Stimulated activated CD8-positive, alpha-beta memory T cell treated with anti-CD3 and anti-CD28 coated beads, Interleukin-12 subunit alpha, Interleukin-12 subunit beta, amount 100 ng/mL, for 24 hours (primary cell): ENCODE data around the gene LIN28A.

Experiments used
- DNase-seq: peaks from one replicate; pipeline ENCODE4 v3.0.0-alpha.2; 2020; ENCODE audit errors: extremely low read depth

The LIN28A gene

GRCh38 chr1:26388791-26389445, 21.7 kb upstream of the LIN28A start:
- DNase-seq: no peak

DNA sequence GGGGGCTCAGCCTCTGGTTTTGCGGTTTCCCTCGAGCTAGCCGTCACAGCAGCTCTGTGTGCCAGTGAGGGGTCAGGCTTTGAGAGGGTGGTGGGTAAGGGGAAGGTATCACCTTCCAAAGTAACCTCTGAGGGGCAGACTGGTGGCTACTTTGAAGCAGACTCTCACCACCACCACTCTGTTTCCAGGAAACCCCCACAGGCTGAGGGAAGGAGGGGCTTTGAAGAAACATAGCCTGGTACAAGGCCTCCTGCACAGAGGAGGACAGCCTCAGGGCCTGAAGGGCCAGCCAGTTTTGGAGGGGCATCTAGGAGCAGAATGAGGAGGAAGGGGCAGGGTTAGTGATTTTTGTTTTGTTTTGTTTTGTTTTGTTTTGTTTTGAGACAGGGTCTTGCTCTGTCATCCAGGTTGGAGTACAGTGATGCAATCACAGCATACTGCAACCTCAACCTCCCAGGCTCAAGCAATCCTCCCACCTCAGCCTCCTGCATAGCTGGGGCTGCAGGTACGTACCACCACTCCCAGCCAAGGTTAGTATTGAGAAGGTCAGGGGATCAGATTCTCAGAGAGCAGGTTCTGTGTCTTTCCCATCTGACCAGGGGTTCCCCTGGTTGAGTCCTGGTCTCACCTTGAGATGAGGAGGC, 20.9 kb upstream of the LIN28A start:
- no peak for DNase-seq

- no peak for DNase-seq
These were observed 19.2 kb upstream of the LIN28A start for GRCh38 chr1:26391450-26391849.

GRCh38 chr1:26395754-26396153, 14.9 kb upstream of the LIN28A start:
- DNase-seq: no peak

GRCh38 chr1:26399034-26399433, 11.6 kb upstream of the LIN28A start:
- no peak for DNase-seq

- no peak for DNase-seq
These were observed 8.7 kb upstream of the LIN28A start for GRCh38 chr1:26401891-26402290.

DNA sequence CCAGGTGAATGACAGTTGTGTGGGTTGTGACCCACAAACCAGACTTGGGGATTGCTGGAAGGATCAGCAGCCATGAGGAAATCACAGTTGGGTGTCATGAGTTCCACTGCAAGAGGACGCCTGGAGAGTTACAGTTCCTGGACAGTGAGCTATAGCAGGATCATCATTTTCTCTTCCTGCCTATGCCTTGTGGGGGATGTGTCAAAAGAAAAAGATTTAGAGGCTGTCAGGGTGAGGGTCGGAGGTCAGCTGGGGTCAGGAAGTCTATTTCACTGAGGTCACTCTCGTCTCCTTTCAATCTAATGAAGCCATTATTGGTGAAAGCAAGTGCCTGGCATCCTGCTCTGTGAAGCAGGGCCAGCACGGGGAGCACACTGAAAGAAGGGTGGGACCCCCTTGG, 7.0 kb upstream of the LIN28A start:
- no peak for DNase-seq

DNA sequence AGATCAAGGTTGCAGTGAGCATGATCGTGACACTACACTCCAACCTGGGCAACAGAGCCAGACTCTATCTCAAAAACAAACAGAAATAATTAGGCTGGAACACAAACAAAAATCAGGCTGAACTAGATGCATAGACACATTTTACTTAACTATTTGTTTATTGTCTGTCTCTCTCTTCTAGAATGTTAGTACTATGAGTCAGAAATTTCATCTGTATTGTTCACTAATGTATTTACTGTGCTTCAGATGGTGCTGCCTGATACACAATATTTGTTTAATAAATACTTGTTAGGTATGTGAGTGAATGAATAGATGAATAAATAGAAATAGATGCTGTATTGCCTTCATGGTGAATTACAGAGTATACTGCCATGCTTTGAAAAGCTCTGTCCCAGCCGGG, 6.0 kb upstream of the LIN28A start:
- no peak for DNase-seq

DNA sequence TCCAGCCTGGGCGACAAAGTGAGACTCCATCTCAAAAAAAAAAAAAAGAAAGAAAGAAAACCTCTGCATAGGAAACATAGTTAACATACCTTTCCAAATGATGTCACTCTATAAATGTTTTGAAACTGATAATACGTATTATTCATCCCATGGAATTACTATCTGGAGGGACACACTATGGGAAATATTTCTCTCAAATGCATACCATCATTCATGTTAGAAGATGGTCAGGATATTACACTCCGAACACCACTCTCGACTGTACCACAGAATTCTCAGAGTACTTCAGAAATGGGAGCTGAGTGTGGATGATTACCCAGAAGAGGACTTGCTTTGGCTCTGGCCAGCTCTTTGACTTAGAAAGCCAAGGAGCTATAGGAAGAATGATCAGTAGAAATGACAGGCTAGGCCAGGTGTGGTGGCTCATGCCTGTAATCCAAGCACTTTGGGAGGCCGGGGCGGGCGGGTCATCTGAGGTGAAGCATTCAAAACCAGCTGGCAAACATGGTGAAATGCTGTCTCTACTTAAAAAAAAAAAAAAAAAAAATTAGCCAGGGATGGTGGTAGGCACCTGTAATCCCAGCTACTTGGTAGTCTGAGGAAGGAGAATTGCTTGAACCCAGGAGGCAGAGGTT, 5.2 kb upstream of the LIN28A start:
- no peak for DNase-seq

DNA sequence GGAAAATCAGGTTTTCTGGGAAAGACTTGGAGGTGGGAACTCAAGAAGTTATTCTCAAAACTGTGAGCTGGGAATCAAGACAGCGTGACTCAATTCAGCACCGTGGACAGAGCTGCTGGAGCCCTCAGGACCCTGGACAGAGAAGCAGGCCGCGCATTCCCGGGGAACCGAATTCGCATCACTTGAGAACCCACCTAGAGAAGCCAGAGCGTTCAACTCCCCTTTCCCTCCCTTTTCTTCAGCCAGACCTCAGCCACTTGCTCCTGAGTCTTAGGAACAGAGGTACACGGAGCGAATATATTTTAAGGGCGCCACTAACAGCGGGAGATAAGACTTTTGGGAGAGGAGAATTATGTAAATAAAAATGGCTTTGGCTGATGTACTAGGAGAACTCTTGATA, 2.0 kb upstream of the LIN28A start:
- peak; percentile 32 for DNase-seq

DNA sequence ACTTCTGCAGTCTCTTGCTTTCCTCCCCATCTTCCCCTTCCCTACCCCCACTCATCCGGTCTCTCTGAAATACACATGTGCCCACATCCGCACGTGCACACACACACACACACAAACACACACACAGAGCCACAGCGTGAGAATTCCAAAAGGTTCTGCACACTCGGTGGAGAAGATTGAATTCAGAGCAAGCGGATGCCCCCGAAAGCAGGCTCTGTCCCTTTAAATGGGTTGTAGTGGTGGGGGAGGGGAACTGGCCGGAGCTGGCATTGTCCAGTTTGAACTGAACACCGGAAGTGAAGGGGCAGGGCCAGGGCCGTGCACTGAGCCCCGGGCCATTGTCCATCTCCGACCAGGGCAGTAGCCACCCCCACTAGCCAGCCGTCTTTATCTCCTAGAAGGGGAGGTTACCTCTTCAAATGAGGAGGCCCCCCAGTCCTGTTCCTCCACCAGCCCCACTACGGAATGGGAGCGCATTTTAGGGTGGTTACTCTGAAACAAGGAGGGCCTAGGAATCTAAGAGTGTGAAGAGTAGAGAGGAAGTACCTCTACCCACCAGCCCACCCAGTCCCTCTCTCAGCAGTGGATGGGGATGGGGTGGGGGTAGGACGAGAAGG, 1.3 kb upstream of the LIN28A start:
- DNase-seq: no peak

DNA sequence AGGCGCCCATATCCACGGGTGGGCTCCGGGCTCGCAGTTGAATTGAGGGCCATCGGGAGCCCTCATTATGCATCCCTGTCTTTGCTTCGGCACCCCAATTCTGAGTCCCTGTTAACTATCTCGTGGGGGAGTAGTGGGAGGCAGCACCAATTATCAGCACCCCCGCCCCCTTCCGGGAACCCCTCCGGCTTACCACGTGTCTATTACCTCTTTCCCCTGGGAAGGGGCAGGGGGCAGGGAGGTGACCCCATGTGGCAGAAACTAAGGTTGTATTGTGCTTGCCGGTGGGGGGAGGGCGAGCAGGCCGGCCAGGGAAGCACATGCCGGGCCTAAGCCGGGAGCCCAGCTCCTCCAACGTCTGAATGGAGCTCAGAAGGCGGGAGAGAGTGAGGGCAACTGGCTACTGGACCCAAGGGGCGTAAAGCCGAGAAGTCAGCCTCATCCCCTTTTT, 1.0 kb downstream of the LIN28A start:
- no peak for DNase-seq

- no peak for DNase-seq
These were observed 1.7 kb downstream of the LIN28A start for GRCh38 chr1:26412180-26412840.

DNA sequence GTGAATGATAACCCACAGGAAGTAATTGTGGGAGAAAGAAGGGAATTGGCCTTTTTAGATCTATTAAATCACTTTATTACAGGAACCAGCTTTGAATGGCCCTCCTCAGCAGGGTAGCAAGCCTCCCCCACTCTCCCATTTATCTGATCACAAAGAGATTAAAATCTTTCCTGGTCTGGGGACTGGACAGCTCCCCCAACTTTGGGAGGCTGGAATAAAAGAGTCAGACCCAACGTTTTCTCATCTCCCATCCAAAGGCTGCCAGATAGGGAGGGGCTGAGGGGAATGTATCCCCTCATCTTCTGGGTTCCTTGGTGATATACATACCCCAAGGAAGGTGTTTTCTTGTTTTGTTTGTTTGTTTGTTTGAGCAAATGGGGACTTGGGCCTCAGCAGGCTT, 2.4 kb downstream of the LIN28A start:
- DNase-seq: no peak

GRCh38 chr1:26417111-26417759, 6.6 kb downstream of the LIN28A start:
- DNase-seq: peak; percentile 59

DNA sequence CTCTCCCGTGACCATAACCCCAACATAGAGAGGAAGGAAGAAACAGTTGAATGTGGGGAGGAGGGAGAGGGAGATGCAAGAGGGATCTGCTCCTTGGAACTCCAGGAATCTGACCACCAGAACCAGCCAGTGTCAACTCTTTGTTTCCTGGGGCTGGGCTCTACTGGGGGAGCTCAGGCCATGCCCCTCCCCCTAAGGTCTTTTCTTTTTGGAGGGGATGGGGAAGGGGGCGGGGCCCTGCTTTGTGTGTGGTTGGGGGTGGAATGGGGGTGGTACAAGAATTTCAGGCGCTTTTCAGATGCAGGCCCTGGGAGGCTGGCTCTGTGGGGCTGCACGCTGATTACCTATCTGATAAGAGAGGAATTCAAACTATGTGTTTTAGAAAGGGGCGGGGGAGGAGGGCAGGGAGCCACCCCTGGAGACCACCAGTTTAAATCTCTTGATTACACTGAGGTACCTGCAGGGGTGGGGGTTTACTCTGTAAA, 8.3 kb downstream of the LIN28A start:
- DNase-seq: no peak

- no peak for DNase-seq
These were observed 8.9 kb downstream of the LIN28A start for GRCh38 chr1:26419494-26419893.

DNA sequence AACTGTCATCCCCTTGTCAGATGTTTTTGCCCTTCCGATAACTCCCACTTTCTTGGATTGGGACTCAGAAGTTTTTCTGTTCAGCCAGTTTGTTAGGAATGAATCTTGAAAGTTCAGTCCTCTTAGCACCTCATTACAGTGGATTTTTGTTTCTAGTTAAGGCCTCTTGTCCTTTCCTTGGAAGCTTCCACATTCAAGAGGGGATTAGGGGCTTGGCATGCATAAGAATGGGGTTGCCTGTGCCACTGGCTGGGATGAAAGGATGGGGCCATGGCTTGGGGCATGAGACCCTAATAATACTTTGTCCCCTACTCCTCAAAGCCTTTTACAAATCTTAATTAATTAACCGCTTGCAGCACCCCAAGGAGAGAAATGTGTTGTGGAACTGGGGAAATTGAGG, 19.1 kb downstream of the LIN28A start:
- no peak for DNase-seq

- DNase-seq: peak; percentile 94
These were observed 21.5 kb downstream of the LIN28A start, which contains the start of gene DHDDS for GRCh38 chr1:26431979-26432695. DHDDS (plus strand) TSS chr1:26432321; CDS start chr1:26432946, 625 bp downstream.

- no peak for DNase-seq
These were observed 22.2 kb downstream of the LIN28A start for GRCh38 chr1:26432793-26433192.
